Measurements from ENCODE around the gene C1QTNF1.
"Not testable (repeated sequence)": the region's sequence is repeated elsewhere in the genome, so short reads cannot be mapped to it uniquely, and the experiment has no call there.

Gene C1QTNF1

GRCh38 chr17:79024901-79025737 is 1.1 kb downstream of the C1QTNF1 start:
- no peak for DNase-seq (ENCODE audit: low read depth)

DNA sequence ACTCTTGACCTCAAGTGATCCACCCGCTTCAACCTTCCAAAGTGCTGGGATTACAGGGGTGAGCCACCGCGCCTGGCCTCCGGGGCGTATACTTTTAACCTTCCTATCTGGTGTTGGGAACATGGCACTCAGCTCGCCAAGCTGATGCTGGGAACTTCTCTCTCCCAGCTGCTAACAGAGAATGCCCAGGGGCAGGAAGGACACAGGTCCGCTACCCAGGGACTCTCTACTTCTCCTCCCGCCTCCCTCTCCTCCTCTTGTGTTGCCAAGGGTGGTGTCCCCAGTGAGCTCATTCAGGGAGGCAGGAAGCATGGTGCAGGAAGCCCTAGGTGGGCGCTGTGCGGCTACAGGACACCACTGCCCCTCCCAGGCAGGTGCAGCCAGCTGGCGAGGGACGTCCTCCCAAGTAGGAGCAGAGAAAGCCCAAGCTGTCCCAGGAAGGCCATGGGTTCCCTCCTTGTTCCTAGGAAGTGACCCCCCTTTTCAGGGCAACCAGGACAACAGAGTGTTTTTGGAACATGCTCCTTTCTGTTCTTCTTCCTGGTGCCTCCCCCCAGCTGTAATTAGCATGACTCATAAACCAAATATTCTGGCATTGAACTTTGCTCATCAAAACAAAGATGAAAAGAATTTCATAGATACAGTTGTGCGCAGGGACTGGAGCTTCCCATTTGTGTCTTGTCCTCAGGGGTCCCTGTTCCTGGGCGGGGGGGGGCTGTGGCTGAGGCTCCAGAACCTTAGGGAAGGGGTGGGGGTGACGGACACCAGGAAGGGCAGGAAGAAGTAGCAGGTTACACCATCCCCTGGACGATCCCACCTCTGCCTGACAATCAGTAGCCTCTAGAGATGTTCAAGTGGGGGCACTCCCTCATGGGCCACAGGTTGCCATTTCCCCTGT is 2.7 kb downstream of the C1QTNF1 start:
- peak; percentile 47 for DNase-seq (ENCODE audit: low read depth)

DNA sequence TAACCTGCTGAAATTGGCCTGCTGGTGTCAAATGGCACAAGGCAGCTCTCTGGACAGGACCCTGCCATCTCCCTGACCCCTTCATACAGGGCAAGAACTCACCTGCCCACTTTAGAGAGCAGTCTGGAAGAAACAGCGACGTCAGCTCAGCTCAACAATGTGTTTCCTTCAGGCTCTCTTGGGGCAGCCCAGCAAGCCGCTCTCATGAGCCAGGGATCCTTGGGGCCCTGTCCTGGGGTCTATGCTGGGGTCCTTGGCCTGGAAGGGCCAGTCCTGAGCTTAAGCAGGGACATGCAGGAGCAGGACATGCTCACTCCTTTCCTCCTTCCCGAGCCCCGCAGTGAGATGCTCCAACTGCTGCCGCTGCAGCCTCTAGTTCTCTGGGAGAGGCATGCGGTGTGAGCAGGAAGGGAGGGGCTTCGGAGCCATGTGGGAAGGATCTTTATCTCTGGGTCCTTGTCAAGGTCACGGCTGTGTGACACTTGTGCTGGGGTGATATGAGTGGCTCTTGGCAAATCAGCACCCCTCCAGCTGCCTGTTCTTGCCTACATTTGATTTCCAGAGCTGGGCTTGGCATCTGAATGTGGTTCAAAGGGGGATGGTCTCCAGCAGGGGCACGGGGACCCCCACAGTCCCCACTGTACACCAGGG is 3.4 kb downstream of the C1QTNF1 start:
- no peak for DNase-seq (ENCODE audit: low read depth)

DNA sequence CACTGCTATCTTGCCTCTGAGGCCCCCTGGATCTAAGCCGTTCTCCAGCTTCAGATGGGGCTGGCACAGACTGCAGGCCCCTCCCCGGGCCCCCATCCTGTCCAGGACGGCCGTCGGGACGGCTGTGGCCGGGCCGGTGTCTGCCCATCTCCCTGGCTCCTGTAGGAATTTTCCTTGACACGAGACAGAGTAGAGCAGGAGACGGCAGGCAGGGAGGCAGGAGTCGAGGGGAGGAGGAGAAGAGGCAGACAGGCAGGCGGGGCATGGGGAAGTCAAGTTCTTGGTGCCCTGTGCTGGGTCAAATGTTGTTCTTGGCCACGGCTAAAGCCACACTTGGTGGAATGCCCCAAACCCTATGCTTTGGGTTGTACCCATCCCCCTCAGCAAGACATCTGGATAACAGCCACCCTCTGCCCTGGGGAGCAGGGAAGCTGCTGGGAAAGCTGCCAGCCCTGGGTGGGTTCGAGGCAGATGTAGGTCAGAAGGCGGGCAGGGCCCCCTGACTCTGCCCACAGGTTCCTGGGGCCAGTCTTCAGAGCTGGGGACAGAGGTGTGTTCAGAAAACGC is 4.0 kb downstream of the C1QTNF1 start:
- no peak for DNase-seq (ENCODE audit: low read depth)

DNA sequence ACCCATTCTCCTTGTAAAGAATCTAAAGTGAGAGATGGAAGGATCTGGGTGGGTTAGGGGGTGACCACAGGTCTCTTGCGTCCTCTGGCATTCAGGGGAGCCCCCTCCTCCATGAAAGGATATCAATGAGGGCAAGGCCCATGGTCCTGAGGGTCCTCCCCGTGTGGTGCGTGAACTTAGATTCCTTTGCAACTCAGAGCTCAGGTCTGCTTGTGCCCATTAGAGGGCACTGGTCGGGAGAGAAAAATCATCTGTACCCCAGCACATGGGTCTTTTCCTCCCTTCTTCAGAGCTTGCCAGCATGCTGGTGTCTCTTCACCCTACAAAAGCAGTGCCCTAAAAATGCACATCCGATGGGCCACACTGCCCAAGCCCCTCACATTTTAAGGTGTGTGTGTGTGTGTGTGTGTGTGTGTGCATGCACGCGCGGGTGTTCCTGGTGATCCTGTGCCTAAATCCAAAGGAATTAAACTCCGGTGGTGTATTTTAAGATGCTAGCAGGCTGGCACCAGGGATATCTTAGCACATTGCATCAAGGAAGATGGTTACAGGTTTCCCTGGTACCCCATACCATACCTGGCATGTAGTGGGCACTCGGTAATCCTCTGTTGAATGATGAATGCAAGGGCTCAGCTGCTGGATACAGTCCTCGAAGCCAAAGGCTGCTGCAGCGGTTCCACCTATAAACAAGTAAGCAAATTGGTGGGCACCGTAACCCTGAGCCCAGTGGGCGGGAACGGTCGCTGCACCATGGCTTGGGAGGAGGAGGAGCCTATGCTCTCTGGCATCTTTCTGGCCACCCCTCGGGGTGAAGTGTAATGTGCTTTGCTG is 4.7 kb downstream of the C1QTNF1 start:
- DNase-seq (ENCODE audit: low read depth) = no peak

GRCh38 chr17:79029327-79030009 is 5.5 kb downstream of the C1QTNF1 start:
- DNase-seq (ENCODE audit: low read depth) = no peak

DNA sequence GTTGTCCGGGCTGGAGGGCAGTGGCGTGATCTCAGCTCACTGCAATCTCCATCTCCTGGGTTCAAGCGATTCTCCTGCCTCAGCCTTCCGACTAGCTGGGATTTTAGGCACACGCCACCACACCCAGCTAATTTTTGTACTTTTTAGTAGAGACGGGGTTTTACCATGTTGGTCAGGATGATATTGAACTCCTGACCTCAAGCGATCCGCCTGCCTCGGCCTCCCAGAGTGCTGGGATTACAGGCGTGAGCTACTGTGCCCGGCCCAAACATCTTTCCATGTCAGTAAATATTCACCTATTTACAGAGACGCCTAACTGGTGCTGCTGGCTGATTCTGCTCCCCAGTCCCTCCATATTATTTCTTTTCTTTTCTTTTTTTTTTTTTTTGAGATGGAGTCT is 6.7 kb downstream of the C1QTNF1 start:
- not testable (repeated sequence) for DNase-seq (ENCODE audit: low read depth)

DNA sequence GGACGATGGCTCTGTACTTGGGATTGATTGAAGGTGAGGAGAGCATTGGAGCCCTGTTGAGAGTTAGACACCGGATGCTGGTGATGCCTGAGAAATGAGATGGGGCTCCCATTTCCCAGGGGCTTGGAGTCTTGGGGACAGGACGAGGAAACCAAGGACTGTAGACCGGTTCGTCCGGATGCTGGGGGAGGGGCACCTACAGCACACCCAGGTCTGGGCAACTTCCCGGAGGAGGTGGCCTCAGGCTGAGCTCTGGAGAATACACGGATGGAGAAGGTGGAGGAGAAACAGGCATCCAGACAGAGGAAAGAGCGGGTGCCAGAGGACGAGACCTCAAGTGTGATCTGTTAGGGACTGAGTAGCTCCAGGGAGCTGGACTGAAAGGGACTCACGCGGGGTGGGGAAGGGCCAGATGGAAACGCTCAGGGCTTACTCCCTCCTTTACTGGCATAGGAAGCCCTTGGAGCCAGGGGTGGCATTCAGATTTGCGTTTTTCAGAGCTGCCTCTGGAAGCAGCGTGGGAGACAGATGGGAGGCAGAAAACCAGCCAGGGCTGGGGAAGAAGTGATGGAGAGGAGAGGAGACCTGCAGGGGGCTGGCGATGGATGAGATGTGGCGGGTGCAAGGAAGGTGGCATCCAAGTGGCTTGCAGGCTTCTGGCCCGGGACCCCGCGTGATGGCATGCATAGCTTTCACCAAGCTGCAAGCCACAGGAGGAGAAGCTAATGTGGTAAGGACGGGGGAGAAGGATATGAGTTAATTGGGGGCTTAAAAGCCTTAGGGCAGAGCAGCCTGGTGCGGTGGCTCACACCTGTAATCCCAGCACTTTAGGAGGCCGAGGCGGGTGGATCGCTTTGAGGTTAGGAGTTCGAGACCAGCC is 8.3 kb downstream of the C1QTNF1 start:
- DNase-seq (ENCODE audit: low read depth) = no peak

DNA sequence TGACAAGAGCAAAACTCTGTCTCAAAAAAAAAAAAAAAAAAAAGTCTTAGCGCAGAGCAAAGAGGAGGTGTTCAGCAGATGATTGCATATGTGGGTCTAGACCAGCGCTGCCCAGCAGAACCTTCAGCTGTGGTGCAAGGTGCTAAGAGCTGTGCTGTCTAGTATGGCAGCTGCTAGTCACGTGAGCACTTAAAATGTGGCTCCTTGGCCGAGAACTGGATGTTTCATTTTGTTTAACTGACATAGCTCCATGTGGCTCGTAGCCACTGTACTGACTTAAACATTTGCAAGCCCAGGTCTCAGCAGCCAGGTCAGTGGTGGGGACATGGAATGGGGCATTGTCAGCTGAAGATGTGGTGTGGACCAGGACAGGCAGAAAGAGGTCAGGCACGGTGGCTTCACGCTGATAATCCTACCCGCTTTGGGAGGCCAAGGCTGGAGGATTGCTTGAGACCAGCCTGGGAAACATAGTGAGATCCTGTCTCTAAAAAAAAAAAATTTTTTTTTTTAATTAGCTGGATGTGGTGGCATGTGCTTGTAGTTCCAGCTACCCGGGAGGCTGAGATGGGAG is 9.2 kb downstream of the C1QTNF1 start:
- DNase-seq (ENCODE audit: low read depth) = no peak

DNA sequence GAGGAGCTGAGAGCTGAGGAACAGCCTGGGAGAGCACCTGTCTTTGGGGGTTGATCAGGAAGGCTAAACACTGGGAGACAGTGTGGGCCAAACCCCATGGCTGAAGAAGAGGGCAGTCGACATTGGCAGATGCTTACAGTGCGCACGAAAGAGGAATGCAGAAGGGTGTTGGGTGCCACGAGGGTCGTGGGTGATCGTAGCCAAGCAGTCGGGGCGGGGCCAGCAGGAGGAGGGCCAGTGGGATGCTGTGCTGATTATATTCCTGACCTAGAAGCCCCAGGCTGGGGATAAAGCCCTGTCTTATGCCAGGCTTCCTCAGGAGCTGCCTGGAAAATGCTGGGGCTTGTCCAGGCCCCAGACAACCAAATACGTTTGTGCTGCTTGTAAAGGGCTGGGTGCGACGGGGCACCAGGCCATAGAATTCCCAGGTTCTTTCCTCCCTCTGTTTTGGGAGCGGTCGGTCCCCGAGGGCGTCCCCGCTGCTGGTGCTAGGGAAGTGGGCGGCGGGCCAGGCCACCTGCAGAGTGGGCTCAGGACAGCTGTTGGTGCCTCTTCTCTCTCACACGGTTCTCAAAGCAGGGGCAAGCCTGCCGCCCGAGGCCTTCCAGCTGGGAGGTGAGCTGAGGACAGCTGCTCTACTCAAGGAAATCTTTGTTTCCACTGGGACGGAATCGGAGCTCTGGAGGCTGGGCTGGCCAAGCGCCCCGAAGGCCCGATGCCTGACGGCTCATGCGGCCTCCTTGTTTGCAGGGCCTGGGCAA is 10.0 kb downstream of the C1QTNF1 start:
- DNase-seq (ENCODE audit: low read depth) = no peak

- no peak for DNase-seq (ENCODE audit: low read depth)
Observed at GRCh38 chr17:79034931-79035485, 11.0 kb downstream of the C1QTNF1 start.

GRCh38 chr17:79035686-79036085 is 11.7 kb downstream of the C1QTNF1 start:
- no peak for DNase-seq (ENCODE audit: low read depth)

DNA sequence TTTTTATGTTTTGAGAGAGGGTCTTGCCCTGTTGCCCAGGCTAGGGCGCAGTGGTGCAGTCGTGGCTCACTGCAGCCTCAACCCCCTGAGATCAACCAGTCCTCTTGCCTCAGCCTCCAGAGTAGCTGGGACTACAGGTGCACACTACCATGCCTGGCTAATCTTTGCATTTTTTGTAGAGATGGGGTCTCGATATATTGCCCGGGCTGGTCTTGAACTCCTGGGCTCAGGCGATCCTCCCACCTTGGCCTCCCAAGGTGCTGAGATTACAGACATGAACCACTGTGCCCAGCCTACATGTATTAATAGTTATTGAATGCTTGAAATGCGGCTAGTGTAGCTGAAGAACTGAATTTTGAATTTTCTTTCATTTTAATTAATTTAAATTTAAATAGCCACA is 12.2 kb downstream of the C1QTNF1 start:
- no peak for DNase-seq (ENCODE audit: low read depth)

DNA sequence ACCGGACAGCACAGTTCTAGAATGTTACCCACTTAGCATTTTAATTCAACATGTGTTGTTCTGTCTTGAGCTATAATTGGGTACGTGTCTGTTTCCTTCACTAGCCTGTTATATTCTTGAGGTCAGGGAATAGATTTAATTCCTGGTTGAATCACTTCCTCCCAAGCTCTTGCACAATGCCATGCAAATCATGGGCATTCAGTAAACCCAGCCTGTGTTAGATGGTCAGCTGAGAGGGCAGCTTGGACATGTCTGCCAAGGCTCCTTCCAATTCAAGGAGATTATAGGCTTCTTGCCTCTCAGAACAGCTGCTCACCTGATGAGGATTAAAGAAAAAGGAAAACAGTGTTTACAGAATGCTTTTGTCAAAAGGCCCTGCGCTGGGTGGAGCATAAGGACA is 12.6 kb downstream of the C1QTNF1 start:
- peak; percentile 93 for DNase-seq (ENCODE audit: low read depth)

DNA sequence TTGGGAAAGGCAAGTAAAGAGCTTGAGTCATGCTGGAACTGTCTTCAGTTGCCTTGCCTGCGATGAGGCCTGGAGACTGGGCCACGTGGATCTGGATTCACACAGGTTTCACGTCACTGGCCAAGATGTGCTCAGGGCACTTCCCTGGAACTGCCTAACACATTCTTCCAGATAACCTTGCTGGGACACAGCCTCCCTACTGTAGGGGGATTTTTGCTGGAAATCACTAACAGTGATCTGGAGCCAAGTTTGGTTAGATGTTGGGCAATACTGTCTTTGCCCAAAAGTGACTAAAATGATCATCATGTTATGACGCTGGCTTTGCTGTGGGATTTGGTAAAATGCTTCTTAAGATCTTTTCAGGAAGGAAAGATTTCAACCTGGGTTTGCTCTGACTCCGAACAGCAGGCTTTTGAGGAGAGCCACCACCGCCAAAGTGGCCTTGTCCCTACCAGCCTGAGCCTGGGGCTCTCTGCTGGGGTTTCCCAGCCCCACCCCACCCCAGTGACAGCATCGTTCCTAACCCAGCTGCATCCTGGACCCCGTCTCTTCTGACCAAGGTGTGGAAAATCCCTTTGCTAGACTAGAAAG is 14.7 kb downstream of the C1QTNF1 start:
- DNase-seq (ENCODE audit: low read depth) = peak; percentile 93

GRCh38 chr17:79039171-79039570 is 15.2 kb downstream of the C1QTNF1 start:
- DNase-seq (ENCODE audit: low read depth) = no peak

DNA sequence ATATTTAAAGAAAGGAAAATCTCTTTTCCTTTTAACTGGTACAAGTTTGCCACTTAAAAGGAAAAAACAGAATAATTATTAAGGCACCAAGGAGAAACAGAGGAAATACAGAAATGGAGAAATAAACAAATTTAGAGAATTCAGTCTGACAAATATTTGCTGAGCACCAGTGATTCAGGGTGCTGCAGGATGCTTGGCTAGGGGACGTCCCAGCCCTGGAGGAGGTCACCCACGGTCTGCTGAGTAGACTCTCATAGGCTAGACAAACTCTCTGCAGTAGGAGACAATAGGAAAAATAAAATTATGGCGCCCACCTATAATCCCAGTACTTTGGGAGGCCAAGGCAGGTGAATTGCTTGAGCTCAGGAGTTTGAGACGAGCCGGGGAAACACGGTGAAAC is 15.9 kb downstream of the C1QTNF1 start:
- no peak for DNase-seq (ENCODE audit: low read depth)

GRCh38 chr17:79041041-79041570 is 17.1 kb downstream of the C1QTNF1 start:
- no peak for DNase-seq (ENCODE audit: low read depth)
